ENCODE measurements around the gene GGA3. TPM values are rescaled to one million over a fixed set of nuclear protein-coding genes. Genes with fewer than 3 reads are reported as not detected.
"Not testable (repeated sequence)": the region's sequence is repeated elsewhere in the genome, so short reads cannot be mapped to it uniquely, and the experiment has no call there.

Gene GGA3
- total RNA-seq, 1 donor from 2014 or later = 94.3 TPM

GRCh38 chr17:75288770-75289114 lies 27.3 kb upstream of the GGA3 start:
- no peaks in the 10 kb centered on the region for H3K27me3 Mint-ChIP-seq (ENCODE audit: insufficient read depth)
- peaks cover 17% of the 10 kb centered on the region for H3K4me1 Mint-ChIP-seq (ENCODE audit: low read depth)
- peak; percentile 34 for DNase-seq (ENCODE audit: low spot score)
- no peaks in the 10 kb centered on the region for H3K9me3 Mint-ChIP-seq
- H3K27ac Mint-ChIP-seq = peak overlapping the region; percentile 100
- peak overlapping the region; percentile 97 for H3K4me3 Mint-ChIP-seq
- peaks cover 30% of the 10 kb centered on the region for H3K36me3 Mint-ChIP-seq (ENCODE audit: low read depth)
- intact Hi-C loops (cut with micrococcal nuclease) = loop anchor here (1.0 to 2.0 kb wide), 14 partner anchors 9 to 496 kb away; partner anchors contain the start of genes CDR2L, GGA3, GRB2 and JPT1

- peaks cover 34% of the 10 kb centered on the region for H3K36me3 Mint-ChIP-seq (ENCODE audit: low read depth)
- peaks cover 20% of the 10 kb centered on the region for H3K4me1 Mint-ChIP-seq (ENCODE audit: low read depth)
- peak overlapping the region; percentile 97 for H3K4me3 Mint-ChIP-seq
- no peaks in the 10 kb centered on the region for H3K9me3 Mint-ChIP-seq
- intact Hi-C loops (cut with micrococcal nuclease) = loop anchor here (2.0 kb wide), 3 partner anchors 38 to 378 kb away; partner anchors contain the start of genes RECQL5, SAP30BP and TMEM94
- H3K27me3 Mint-ChIP-seq (ENCODE audit: insufficient read depth) = no peaks in the 10 kb centered on the region
- DNase-seq (ENCODE audit: low spot score) = no peak
- H3K27ac Mint-ChIP-seq = peak overlapping the region; percentile 100
Observed at GRCh38 chr17:75288359-75288758, 27.0 kb upstream of the GGA3 start.

GRCh38 chr17:75287221-75287620 lies 25.8 kb upstream of the GGA3 start:
- Mint-ChIP-seq H3K36me3 (ENCODE audit: low read depth) (peaks cover 36% of the 10 kb centered on the region), H3K27ac (no peak overlapping the region), H3K27me3 (ENCODE audit: insufficient read depth) (no peaks in the 10 kb centered on the region), H3K4me1 (ENCODE audit: low read depth) (peaks cover 22% of the 10 kb centered on the region), H3K4me3 (peak overlapping the region; percentile 97), H3K9me3 (no peaks in the 10 kb centered on the region)
- no peak for DNase-seq (ENCODE audit: low spot score)
- intact Hi-C loops (cut with micrococcal nuclease) = no loop called here

GRCh38 chr17:75285123-75285522 lies 23.7 kb upstream of the GGA3 start:
- Mint-ChIP-seq H3K27me3 (ENCODE audit: insufficient read depth) (no peaks in the 10 kb centered on the region), H3K36me3 (ENCODE audit: low read depth) (peaks cover 42% of the 10 kb centered on the region)
- intact Hi-C loops (cut with micrococcal nuclease) = no loop called here

GRCh38 chr17:75280189-75280588 lies 18.8 kb upstream of the GGA3 start:
- H3K27me3 Mint-ChIP-seq (ENCODE audit: insufficient read depth); DNase-seq (ENCODE audit: low spot score); H3K27ac Mint-ChIP-seq; H3K4me1 Mint-ChIP-seq (ENCODE audit: low read depth); intact Hi-C loops (cut with micrococcal nuclease); H3K9me3 Mint-ChIP-seq; H3K4me3 Mint-ChIP-seq: not testable (repeated sequence)
- H3K36me3 Mint-ChIP-seq (ENCODE audit: low read depth) = peaks cover 22% of the 10 kb centered on the region

More at GRCh38 chr17:75285123-75285522, 23.7 kb upstream of the GGA3 start:
- Mint-ChIP-seq H3K9me3 (no peaks in the 10 kb centered on the region), H3K27ac (no peak overlapping the region), H3K4me3 (no peak overlapping the region), H3K4me1 (ENCODE audit: low read depth) (peaks cover 18% of the 10 kb centered on the region)
- DNase-seq (ENCODE audit: low spot score) = no peak

GRCh38 chr17:75277664-75278071 lies 16.3 kb upstream of the GGA3 start:
- Mint-ChIP-seq H3K36me3 (ENCODE audit: low read depth) (peaks cover 27% of the 10 kb centered on the region), H3K27me3 (ENCODE audit: insufficient read depth) (no peaks in the 10 kb centered on the region), H3K27ac (no peak overlapping the region), H3K9me3 (no peaks in the 10 kb centered on the region), H3K4me3 (no peak overlapping the region), H3K4me1 (ENCODE audit: low read depth) (peaks cover 15% of the 10 kb centered on the region)
- intact Hi-C loops (cut with micrococcal nuclease) = loop anchor here (10.0 kb wide), 1 partner anchor 307 kb away; the partner anchor contains the start of gene MYO15B
- DNase-seq (ENCODE audit: low spot score) = no peak

- Mint-ChIP-seq H3K4me1 (ENCODE audit: low read depth) (peaks cover 33% of the 10 kb centered on the region), H3K36me3 (ENCODE audit: low read depth) (peaks cover 27% of the 10 kb centered on the region), H3K27me3 (ENCODE audit: insufficient read depth) (no peaks in the 10 kb centered on the region), H3K9me3 (no peaks in the 10 kb centered on the region), H3K27ac (no peak overlapping the region), H3K4me3 (peak overlapping the region; percentile 34)
- no peak for DNase-seq (ENCODE audit: low spot score)
- intact Hi-C loops (cut with micrococcal nuclease) = loop anchor here (10.0 kb wide), 1 partner anchor 311 kb away; the partner anchor contains the start of gene MYO15B
Observed at GRCh38 chr17:75273977-75274708, 12.7 kb upstream of the GGA3 start.

GRCh38 chr17:75272848-75273184 lies 11.4 kb upstream of the GGA3 start:
- H3K4me1 Mint-ChIP-seq (ENCODE audit: low read depth) = peaks cover 36% of the 10 kb centered on the region
- H3K27ac Mint-ChIP-seq = peak overlapping the region; percentile 43
- peaks cover 25% of the 10 kb centered on the region for H3K36me3 Mint-ChIP-seq (ENCODE audit: low read depth)
- peak overlapping the region; percentile 92 for H3K4me3 Mint-ChIP-seq
- no peaks in the 10 kb centered on the region for H3K27me3 Mint-ChIP-seq (ENCODE audit: insufficient read depth)
- intact Hi-C loops (cut with micrococcal nuclease) = loop anchor here (10.0 kb wide), 1 partner anchor 312 kb away; the partner anchor contains the start of gene MYO15B
- H3K9me3 Mint-ChIP-seq = no peaks in the 10 kb centered on the region
- no peak for DNase-seq (ENCODE audit: low spot score)

GRCh38 chr17:75271955-75272847 lies 10.8 kb upstream of the GGA3 start:
- intact Hi-C loops (cut with micrococcal nuclease) = loop anchor here (1.0 to 10.0 kb wide), 5 partner anchors 17 to 313 kb away; partner anchors contain the start of genes MYO15B, SLC25A19 and SUMO2
- Mint-ChIP-seq H3K9me3 (no peaks in the 10 kb centered on the region), H3K27ac (peak overlapping the region; percentile 86), H3K4me3 (peak overlapping the region; percentile 92), H3K36me3 (ENCODE audit: low read depth) (peaks cover 25% of the 10 kb centered on the region), H3K27me3 (ENCODE audit: insufficient read depth) (no peaks in the 10 kb centered on the region), H3K4me1 (ENCODE audit: low read depth) (peaks cover 36% of the 10 kb centered on the region)
- DNase-seq (ENCODE audit: low spot score) = no peak

GRCh38 chr17:75271233-75271954 lies 10.0 kb upstream of the GGA3 start:
- Mint-ChIP-seq H3K9me3 (no peaks in the 10 kb centered on the region), H3K4me3 (peak overlapping the region; percentile 92), H3K27ac (peak overlapping the region; percentile 86), H3K4me1 (ENCODE audit: low read depth) (peaks cover 36% of the 10 kb centered on the region), H3K36me3 (ENCODE audit: low read depth) (peaks cover 29% of the 10 kb centered on the region), H3K27me3 (ENCODE audit: insufficient read depth) (no peaks in the 10 kb centered on the region)
- intact Hi-C loops (cut with micrococcal nuclease) = loop anchor here (1.0 to 10.0 kb wide), 5 partner anchors 18 to 313 kb away; partner anchors contain the start of genes MYO15B, SLC25A19 and SUMO2
- DNase-seq (ENCODE audit: low spot score) = peak; percentile 90

- no peak for DNase-seq (ENCODE audit: low spot score)
- no peaks in the 10 kb centered on the region for H3K9me3 Mint-ChIP-seq
- no peaks in the 10 kb centered on the region for H3K27me3 Mint-ChIP-seq (ENCODE audit: insufficient read depth)
- peak within 1 kb of the TSS; percentile 86 for H3K27ac Mint-ChIP-seq
- H3K36me3 Mint-ChIP-seq (ENCODE audit: low read depth) = peaks cover 30% of the 10 kb centered on the region
- H3K4me1 Mint-ChIP-seq (ENCODE audit: low read depth) = peaks cover 36% of the 10 kb centered on the region
- intact Hi-C loops (cut with micrococcal nuclease) = loop anchor here (1.0 to 10.0 kb wide), 7 partner anchors 9 to 314 kb away; partner anchors contain the start of genes MYO15B, SLC25A19 and SUMO2
- H3K4me3 Mint-ChIP-seq = peak within 1 kb of the TSS; percentile 92
Observed at GRCh38 chr17:75270966-75271232, 9.5 kb upstream of the GGA3 start, which contains the start of gene MIF4GD. Gene MIF4GD, minus strand, starts transcription at chr17:75271231. Its CDS starts 1,036 bp downstream, at chr17:75270195.

All from activated T-helper 1 cell treated with anti-CD3 and anti-CD28 coated beads, Interleukin-12 subunit alpha, Interleukin-12 subunit beta, Interleukin-2, Interleukin-4 antibody, amounts not matched to agents 30 ng/mL and 10 ng/mL and 1 ng/mL, durations not matched to agents 14 hours and 24 hours and 36 hours (primary cell).